ENCODE measurements around the gene SH2D2A.

DNA sequence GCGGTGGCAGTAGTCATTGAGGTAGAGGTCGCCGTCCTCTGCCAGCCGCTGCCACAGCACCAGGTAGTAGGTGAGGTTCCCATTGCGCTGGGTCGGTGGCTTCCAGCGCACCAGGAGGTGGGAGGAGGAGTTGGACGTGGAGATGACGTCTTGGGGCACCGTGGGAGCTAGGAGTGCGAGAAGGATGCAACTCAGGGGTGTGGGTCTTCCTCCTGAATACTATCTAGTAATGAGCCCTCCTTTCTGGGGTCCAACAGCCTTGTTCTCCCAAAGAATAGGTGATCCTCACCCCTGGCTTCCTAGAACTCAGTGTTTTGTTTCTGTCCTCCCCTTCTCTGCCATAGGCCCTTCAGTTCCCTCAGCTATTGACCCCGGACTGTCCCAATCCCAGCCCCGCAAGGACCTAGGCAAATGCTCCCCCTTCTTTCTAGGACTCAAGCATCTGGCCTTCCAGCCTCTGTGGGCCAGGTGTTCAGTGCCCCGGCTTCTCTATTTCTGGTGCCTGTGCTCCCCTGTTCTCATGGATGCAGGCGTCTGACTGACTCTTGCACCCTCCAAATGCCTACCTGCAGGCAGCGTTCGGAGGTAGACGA is 29.4 kb upstream of the SH2D2A start:
- no peak for TF ChIP-seq GATA2 (IDR thresholded peaks at IDR 0.05; ENCODE audit: low read depth, low read length)
- TF ChIP-seq GATA3 (IDR thresholded peaks at IDR 0.05; ENCODE audit: low read depth, low read length) = no peak
